Measurements from ENCODE around the gene TMSB4X.

DNA sequence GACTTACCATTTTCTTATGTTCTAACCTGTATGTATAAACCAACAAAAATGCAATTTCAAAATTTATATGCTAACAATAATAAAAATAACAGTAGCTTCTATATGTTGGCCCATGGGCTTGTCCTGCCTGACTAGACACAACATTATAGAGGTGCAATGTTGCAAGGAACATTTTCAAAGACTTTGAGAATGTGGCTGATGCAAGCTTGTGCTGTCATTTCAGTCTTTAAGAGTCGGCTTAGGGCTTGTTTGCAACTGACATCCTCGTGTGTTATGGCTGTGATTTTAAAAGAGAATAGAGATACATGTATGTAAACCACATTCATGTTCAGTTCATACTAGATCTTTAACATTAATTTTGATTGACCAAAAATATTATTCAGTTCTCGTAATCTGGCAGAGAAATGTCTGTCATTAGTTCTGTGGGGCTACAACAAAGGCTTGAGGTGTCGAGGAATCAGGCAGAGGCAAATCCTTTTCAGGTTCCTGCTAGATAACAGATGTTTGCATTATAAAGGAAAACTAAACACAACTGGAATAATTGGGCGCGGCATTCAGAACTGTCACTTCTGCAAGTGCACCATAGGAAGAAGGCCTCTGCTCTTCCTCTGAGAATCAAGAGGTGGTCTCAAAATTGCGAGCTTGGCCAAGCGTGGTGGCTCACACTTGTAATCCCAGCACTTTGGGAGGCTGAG is 13.1 kb downstream of the TMSB4X start:
- TF ChIP-seq, protein P1, sequence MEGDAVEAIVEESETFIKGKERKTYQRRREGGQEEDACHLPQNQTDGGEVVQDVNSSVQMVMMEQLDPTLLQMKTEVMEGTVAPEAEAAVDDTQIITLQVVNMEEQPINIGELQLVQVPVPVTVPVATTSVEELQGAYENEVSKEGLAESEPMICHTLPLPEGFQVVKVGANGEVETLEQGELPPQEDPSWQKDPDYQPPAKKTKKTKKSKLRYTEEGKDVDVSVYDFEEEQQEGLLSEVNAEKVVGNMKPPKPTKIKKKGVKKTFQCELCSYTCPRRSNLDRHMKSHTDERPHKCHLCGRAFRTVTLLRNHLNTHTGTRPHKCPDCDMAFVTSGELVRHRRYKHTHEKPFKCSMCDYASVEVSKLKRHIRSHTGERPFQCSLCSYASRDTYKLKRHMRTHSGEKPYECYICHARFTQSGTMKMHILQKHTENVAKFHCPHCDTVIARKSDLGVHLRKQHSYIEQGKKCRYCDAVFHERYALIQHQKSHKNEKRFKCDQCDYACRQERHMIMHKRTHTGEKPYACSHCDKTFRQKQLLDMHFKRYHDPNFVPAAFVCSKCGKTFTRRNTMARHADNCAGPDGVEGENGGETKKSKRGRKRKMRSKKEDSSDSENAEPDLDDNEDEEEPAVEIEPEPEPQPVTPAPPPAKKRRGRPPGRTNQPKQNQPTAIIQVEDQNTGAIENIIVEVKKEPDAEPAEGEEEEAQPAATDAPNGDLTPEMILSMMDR (IDR thresholded peaks at IDR 0.05; ENCODE audit: borderline replicate concordance, extremely low read depth, low read length, poor library complexity, severe bottlenecking) = no peak
- TF ChIP-seq EZH2 (IDR thresholded peaks at IDR 0.05; ENCODE audit: borderline replicate concordance, low read depth, low read length, severe bottlenecking) = no peak

Measured in DND-41 (cell line).